ENCODE results near the gene PCSK4. TPM values are rescaled to one million over a fixed set of nuclear protein-coding genes. Genes with fewer than 3 reads are reported as not detected.
A peak's percentile ranks its signal among the peaks of the same experiment; 100 is the strongest.

Gene PCSK4
- total and polyA plus RNA-seq, 9 of the 15 experiments (the other 6 are each of a cell fraction or from before 2014, with no cell fraction given): 0.01 to 9.1 (median 2.1) TPM; not detected in 1

DNA sequence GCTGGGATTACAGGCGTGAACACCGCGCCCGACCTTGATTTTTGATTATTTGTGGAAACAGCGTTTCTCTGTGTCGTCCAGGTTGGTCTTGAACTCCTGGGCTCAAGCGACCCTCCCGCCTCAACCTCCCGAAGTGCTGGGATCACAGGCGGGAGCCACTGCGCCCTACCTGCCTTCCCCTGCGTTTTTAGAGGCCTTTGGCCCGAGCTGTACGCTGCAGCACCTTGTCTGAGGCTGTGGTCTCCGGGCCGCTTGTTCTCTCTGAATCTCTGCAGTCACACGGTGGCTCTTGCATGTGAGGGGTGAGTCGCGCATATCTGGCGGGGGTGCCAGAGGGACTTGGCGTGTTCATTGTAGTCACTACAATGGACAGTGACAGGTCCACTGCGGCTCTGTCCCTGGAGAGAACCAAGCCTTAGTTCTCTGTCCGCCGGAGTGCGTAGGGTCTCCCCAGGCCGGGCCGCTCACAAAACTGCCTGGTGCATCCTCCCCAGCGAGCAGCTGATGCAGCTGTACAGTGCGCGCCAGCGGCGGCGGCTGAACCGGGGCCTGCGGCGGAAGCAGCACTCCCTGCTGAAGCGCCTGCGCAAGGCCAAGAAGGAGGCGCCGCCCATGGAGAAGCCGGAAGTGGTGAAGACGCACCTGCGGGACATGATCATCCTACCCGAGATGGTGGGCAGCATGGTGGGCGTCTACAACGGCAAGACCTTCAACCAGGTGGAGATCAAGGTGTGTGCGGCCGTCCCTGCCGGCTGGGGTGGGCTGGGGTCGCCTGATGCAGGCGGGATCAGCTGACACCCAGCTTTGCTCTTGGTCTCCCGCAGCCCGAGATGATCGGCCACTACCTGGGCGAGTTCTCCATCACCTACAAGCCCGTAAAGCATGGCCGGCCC, 50.4 kb downstream of the PCSK4 start (continued):
- peak; percentile 69; the same call in 1 of the 2 replicates for TF ChIP-seq ELF1 (tag; IDR thresholded peaks at IDR 0.05)

DNA sequence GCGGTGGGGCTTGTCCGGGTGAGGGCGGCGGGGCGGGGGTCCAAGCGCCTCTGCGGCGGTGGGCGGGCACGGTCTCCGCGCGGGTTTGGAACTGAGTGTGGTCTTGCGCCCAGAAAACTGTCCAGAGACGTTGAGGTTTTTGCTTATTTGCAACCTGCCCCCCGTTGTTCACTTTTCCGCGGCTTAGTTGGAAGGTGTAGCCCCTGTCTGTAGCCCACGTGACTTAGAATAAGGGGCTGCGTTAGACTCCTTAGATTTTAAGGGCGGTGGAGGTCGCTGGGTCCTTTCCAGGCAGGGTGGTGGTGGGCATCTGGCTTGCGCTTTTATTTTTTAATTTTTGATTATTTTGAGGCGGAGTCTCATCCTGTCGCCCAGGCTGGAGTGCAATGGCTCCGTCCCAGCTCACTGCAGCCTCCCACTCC, 51.2 kb downstream of the PCSK4 start:
- Histone ChIP-seq H3K4me2 (ENCODE audit: insufficient read depth, low read length) (peak overlapping the region; percentile 97), H3K36me3 (ENCODE audit: control insufficient read depth, insufficient read depth, low read length) (peaks cover 57% of the 10 kb centered on the region), H3K27me3 (ENCODE audit: control insufficient read depth in 2 of 2, insufficient read depth in 2 of 2, low read length in 2 of 2) (no peaks in the 10 kb centered on the region), H4K20me1 (replicated peaks; ENCODE audit: control insufficient read depth, insufficient read depth, low read length) (peaks cover 35% of the 10 kb centered on the region), H3K27ac (ENCODE audit: extremely low read depth, low read depth, low read length) (peak overlapping the region; percentile 90), H3K4me3 (peak overlapping the region; percentile 70), H3K79me2 (ENCODE audit: control insufficient read depth, insufficient read depth, low read length) (peaks cover 52% of the 10 kb centered on the region), H3K9me3 (replicated peaks; ENCODE audit: control insufficient read depth, insufficient read depth, low read depth, low read length) (no peaks in the 10 kb centered on the region), H3K9me1 (ENCODE audit: control insufficient read depth, insufficient read depth, low read length) (no peaks in the 10 kb centered on the region), H2AFZ (ENCODE audit: low read depth, low read length) (no peak overlapping the region), H3K4me1 (replicated peaks in 1 of 2; ENCODE audit: control insufficient read depth in 2 of 2, insufficient read depth in 2 of 2, low read length in 2 of 2) (peaks cover 47 to 88% of the 10 kb centered on the region in 2 experiments), H3K9ac (ENCODE audit: insufficient read depth in 1 of 2, low read depth in 2 of 2, low read length in 2 of 2) (peak overlapping the region; percentile 93 to 100)
- CTCF ChIA-PET (ENCODE audit: low intra/inter-chr PET ratio): no interaction called here
- DNase-seq (ENCODE audit: extremely low read depth in 1 of 4, low spot score in 3 of 4): peak in 1 of 4 experiments; percentile 56
- peak; percentile 0; the same call in 1 of the 3 replicates for ATAC-seq
- no peak for FAIRE-seq
- intact Hi-C loops (cut with micrococcal nuclease): no loop called here
- no TSS peak for BruUV-seq (replicated peaks)
- in situ Hi-C loops (cut with MboI): no loop called here
- POLR2A ChIA-PET: interaction anchor here (0.7 to 1.1 kb wide), 2 partner anchors 14 to 19 kb away, joined by 3 read pairs; no protein-coding TSS in a partner anchor
- WGBS (ENCODE audit: insufficient coverage, low coverage, missing lambda C conversion rate): 0% methylated on average over 11 of the region's 26 CpGs
- TF ChIP-seq SAFB2 (IDR thresholded peaks at IDR 0.05; ENCODE audit: borderline replicate concordance, low read depth, low read length, severe bottlenecking): no peak
- no peak for TF ChIP-seq HNRNPH1 (optimal IDR thresholded peaks at IDR 0.05; ENCODE audit: low read depth, low read length)
- TF ChIP-seq BACH1 (tag; IDR thresholded peaks at IDR 0.05): no peak
- TF ChIP-seq ZC3H11A (IDR thresholded peaks at IDR 0.05; ENCODE audit: low read depth, low read length): no peak
- TF ChIP-seq STAG1 (CRISPR knock-in tag; IDR thresholded peaks at IDR 0.05; ENCODE audit: borderline replicate concordance): no peak
- TF ChIP-seq TEAD2 (tag; IDR thresholded peaks at IDR 0.05): no peak
- no peak for TF ChIP-seq CBX2 (IDR thresholded peaks at IDR 0.05; ENCODE audit: insufficient read depth, low read length, poor library complexity, severe bottlenecking)
- no peak for TF ChIP-seq MEF2A (IDR thresholded peaks at IDR 0.05; ENCODE audit: control insufficient read depth, low read depth, low read length)
- TF ChIP-seq ARHGAP35 (IDR thresholded peaks at IDR 0.05; ENCODE audit: partially characterized antibody): no peak
- TF ChIP-seq EGR1 (conservative IDR thresholded peaks at IDR 0.05): no peak
- no peak for TF ChIP-seq MEIS2 (IDR thresholded peaks at IDR 0.05; ENCODE audit: partially characterized antibody)
- no peak for TF ChIP-seq SLC30A9 (CRISPR knock-in tag; IDR thresholded peaks at IDR 0.05)
- TF ChIP-seq, protein P1, sequence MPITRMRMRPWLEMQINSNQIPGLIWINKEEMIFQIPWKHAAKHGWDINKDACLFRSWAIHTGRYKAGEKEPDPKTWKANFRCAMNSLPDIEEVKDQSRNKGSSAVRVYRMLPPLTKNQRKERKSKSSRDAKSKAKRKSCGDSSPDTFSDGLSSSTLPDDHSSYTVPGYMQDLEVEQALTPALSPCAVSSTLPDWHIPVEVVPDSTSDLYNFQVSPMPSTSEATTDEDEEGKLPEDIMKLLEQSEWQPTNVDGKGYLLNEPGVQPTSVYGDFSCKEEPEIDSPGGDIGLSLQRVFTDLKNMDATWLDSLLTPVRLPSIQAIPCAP (CRISPR knock-in tag; IDR thresholded peaks at IDR 0.05; ENCODE audit: borderline replicate concordance): 0 out of 2 replicates have a peak, but pooled peaks have one; percentile 7
- TF ChIP-seq ZEB2 (IDR thresholded peaks at IDR 0.05): no peak
- no peak for TF ChIP-seq RBFOX2 (IDR thresholded peaks at IDR 0.05; ENCODE audit: low read depth, low read length)
- TF ChIP-seq, protein P2, sequence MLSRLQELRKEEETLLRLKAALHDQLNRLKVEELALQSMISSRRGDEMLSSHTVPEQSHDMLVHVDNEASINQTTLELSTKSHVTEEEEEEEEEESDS (CRISPR knock-in tag; IDR thresholded peaks at IDR 0.05): no peak
- no peak for TF ChIP-seq NR1H2 (CRISPR knock-in tag; IDR thresholded peaks at IDR 0.05)
- TF ChIP-seq NUFIP1 (IDR thresholded peaks at IDR 0.05; ENCODE audit: partially characterized antibody): no peak
- no peak for TF ChIP-seq ZKSCAN1 (IDR thresholded peaks at IDR 0.05; ENCODE audit: low read depth, low read length)
- no peak for TF ChIP-seq CREB1 (IDR thresholded peaks at IDR 0.05)
- TF ChIP-seq CREB1 (CRISPR knock-in tag; IDR thresholded peaks at IDR 0.05): no peak
- no peak for TF ChIP-seq MTA1 (IDR thresholded peaks at IDR 0.05; ENCODE audit: borderline replicate concordance)
